Activated CD8-positive, alpha-beta memory T cell treated with anti-CD3 and anti-CD28 coated beads, Interleukin-2, amount 50 U/mL, for 1 hour (primary cell): ENCODE measurements around the gene ATP8B4.
"Not testable (repeated sequence)": the region's sequence is repeated elsewhere in the genome, so short reads cannot be mapped to it uniquely, and the experiment has no call there.

ENCODE experiments used
- DNase-seq: peaks from one replicate; pipeline ENCODE4 v3.0.0-alpha.2; 2020; ENCODE audit errors: extremely low read depth

ATP8B4 gene

GRCh38 chr15:50119063-50120040 is at the start of gene ATP8B4:
ATP8B4 (minus strand) TSS chr15:50119233; CDS start chr15:50106966, 12,267 bp downstream.
- no peak for DNase-seq

GRCh38 chr15:50168379-50168778 is 49.3 kb upstream of the ATP8B4 start:
- no peak for DNase-seq

- no peak for DNase-seq
Measured at GRCh38 chr15:50167110-50167509, 48.1 kb upstream of the ATP8B4 start.

- DNase-seq = no peak
Measured at GRCh38 chr15:50166216-50166615, 47.2 kb upstream of the ATP8B4 start.

GRCh38 chr15:50164458-50164857 is 45.4 kb upstream of the ATP8B4 start:
- no peak for DNase-seq

- no peak for DNase-seq
Measured at GRCh38 chr15:50163719-50164410, 44.8 kb upstream of the ATP8B4 start.

GRCh38 chr15:50162969-50163718 is 44.1 kb upstream of the ATP8B4 start:
- no peak for DNase-seq

GRCh38 chr15:50158236-50158635 is 39.2 kb upstream of the ATP8B4 start:
- not testable (repeated sequence) for DNase-seq

GRCh38 chr15:50151476-50151875 is 32.4 kb upstream of the ATP8B4 start:
- DNase-seq = no peak

GRCh38 chr15:50150851-50151250 is 31.8 kb upstream of the ATP8B4 start:
- DNase-seq = no peak

GRCh38 chr15:50150349-50150748 is 31.3 kb upstream of the ATP8B4 start:
- no peak for DNase-seq

- no peak for DNase-seq
Measured at GRCh38 chr15:50149090-50149489, 30.1 kb upstream of the ATP8B4 start.

- no peak for DNase-seq
Measured at GRCh38 chr15:50148362-50148963, 29.4 kb upstream of the ATP8B4 start.

- DNase-seq = no peak
Measured at GRCh38 chr15:50146632-50147031, 27.6 kb upstream of the ATP8B4 start.

- DNase-seq = no peak
Measured at GRCh38 chr15:50145451-50145872, 26.4 kb upstream of the ATP8B4 start.

- no peak for DNase-seq
Measured at GRCh38 chr15:50144341-50145120, 25.5 kb upstream of the ATP8B4 start.

GRCh38 chr15:50143255-50143860 is 24.3 kb upstream of the ATP8B4 start:
- DNase-seq = no peak

GRCh38 chr15:50141856-50142255 is 22.8 kb upstream of the ATP8B4 start:
- DNase-seq = no peak

GRCh38 chr15:50140983-50141382 is 21.9 kb upstream of the ATP8B4 start:
- DNase-seq = no peak

GRCh38 chr15:50140098-50140497 is 21.1 kb upstream of the ATP8B4 start:
- no peak for DNase-seq
